Stimulated activated CD8-positive, alpha-beta memory T cell treated with anti-CD3 and anti-CD28 coated beads, Interleukin-15, amount 100 ng/mL, for 24 hours (primary cell): Measurements from ENCODE around the gene DEGS2.

Experiments
- DNase-seq: peaks from one replicate; pipeline ENCODE4 v3.0.0-alpha.2; 2020; ENCODE audit warnings: low read depth

Gene DEGS2

DNA sequence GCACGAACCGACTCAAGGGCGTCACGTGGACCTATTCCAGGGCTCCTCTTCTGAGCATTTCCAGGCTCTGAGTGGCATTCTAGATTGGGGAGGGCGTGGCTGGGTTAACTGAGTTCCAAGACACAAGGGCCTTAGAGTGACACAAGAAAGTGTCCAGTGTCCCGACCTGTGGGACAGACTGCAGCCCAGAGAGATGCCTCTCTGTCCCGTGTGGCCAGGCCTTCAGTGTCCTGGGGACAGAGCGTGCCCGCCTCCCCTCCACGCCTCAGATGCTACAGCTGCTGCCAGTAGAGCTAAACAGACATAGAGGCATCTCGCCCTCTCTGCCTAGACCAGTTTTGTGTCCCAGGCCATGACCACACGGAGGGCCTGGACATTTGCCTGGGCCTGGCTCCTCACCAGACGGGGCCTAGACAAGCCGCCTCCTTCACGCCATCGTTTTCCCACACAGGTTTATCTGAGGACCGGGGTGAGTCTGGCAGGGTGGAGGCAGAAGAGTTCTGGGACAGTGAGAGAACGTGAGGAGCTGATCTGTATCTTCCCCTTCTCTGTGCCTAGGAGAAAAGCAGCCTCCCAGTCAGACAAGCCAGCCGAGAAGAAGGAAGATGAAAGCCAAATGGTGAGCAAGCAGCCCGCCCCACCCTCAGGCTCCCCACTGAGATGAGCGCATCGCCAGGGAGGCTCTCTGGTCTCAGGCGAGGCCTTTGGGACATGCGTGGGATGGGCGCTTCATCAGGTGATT is 27.1 kb downstream of the DEGS2 start:
- DNase-seq, result no peak

DNA sequence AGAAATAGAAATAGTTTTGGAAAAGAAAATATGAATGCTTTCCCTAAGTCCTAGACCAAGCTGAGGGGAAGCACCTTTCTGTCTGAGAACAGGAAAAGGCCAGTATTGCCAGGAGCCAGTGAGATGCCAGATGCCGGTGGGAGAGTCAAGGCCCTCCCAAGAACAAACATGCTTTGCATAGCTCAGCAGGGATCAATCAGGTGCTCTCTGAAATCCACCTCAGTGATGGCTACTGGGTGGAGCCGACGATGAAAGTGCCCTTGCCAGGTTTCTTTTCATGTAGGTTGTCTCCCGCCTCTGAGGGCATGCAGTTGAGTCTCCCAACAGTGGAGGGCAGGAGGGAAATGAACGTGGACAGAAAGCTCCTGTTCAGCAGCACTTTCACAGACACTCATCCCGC is 28.3 kb downstream of the DEGS2 start:
- DNase-seq, result no peak

DNA sequence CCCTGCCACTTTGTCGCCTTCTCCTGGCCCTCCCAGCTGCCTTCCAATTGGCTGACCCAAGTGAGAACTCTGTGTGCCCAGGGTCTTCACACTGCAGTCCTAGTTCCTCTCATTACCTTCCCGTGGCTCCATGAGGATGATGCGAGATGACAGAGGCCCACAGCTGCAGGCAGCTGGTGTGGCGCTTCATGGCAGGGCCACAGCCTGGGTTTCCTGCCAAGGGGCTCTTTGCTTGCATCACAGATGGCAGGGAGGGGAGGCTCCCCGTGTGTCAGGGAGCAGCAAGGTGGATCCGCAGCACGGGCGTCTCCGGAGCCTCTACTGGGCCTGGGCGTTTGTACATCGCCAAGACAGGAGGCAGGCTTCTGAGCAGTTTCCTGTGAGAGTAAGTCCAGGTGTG is 28.9 kb downstream of the DEGS2 start:
- no peak for DNase-seq

DNA sequence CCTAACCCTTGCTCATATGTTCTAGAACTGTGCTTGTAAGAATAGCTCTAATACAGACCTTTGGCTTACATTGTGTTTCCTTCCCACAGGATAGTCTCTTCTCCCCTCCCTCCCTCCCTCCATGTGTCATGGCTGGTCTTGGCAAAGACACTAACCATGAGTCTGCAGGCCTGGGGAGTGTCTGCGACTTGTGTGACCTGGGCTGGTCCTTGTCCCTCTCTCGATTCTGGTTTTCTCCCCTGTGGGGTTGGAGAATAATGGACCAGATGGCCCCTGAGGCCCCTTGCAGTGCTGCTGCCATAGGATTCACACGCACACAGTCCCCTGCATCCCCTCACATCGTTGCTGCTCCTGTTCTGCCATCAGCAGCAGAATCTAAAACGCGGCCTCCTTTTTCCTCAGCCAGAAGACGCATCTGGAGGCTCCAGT is 30.3 kb downstream of the DEGS2 start:
- DNase-seq, result no peak

DNA sequence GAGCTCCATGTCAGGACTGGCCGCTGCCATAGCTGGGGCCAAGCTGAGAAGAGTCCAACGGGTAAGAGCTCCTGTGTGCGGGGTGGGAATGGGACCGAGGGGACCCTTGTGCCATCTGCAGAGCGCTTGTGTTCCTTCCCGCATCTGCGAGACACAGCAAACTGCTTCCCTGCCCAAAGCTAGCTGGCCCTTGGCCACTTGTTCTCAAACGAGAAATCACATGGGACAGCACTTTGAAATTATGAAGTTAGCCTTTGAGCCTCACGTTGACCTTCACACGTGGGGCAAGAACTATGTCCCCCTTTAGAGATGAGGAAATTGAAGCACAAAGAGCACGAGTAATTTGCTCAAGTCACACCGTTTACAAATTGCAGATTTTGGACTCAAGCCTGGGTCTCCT is 30.8 kb downstream of the DEGS2 start:
- no peak for DNase-seq

GRCh38 chr14:100127853-100128455 is 31.5 kb downstream of the DEGS2 start:
- DNase-seq, result no peak

DNA sequence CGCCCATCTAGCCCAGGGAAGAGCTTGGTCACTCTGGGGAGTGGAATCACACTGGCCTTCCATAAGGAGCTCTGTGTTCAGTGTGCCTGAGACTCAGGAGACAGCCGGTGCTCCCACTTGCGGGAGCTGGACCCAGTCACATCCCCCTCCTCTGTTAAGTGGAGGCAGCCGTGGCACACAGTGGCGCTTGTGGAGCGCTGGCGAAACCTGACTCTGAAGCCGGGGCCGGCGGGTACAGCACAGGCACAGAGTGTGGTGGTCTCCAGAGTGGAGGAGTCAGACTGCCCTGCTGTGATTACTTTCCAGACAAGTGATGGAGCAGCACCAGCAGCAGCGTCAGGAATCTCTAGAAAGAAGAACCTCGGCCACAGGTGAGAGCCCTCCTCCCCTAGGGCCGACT is 33.0 kb downstream of the DEGS2 start:
- DNase-seq, result no peak

DNA sequence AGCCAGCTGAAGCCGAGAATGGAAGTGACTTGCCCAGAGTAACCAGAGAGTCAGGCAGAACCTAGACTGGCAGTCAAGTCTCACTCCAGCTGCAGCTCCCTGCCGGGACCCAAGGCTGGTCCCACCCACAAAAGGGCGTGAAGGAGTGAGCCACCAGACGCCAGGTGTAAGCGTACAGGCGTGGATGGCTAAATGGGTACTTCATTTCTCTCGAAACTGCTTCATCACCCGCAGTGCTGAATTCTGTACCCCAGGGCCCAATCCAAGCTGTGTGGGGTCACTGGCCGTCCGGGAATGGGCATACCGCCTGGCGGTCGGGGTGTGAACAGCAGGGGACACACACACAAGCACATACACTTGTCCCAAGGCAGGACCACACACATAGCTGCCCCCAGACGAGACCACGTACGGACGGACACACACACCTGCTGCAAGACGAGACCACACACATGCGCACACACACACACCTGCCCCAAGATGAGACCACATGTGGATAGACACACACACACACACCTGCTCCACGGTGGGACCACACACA is 34.8 kb downstream of the DEGS2 start:
- no peak for DNase-seq

GRCh38 chr14:100123618-100124017 is 35.8 kb downstream of the DEGS2 start:
- DNase-seq, result no peak

DNA sequence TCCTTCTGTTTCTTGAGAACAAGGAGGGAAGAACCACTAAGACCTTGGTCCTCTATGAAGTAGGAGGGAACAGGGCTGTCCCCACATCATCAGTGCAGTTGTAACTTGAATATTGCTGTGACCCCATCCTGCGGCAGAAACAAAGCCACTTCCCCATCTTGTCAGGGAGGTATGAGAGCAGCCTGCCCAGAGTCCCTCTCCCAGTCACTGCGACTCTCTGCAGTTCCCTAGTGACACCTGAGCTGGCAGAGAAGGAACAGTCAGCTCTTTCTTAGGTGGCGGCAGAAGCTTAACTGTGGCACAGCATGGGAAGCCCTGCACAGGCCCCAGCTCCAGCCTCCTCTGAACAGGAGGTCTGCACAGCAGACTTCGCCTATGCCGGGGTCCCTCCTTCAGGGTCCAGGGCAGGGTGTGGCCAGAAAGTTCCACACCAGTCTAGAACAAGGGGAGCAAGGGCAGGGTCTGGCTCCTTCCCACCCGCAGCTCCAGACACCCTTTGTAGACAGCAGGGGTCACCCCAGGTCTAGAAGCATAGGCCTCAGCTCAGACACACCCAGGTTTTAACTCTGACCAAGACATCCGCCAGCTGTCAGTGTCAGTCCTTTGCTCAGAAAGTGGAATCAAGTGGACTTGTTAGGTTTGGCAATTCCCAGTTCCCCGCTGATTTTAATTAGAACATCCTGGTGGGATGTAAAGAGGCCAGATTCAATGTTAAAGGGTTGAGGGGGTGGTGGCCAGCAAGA is 36.8 kb downstream of the DEGS2 start:
- no peak for DNase-seq

DNA sequence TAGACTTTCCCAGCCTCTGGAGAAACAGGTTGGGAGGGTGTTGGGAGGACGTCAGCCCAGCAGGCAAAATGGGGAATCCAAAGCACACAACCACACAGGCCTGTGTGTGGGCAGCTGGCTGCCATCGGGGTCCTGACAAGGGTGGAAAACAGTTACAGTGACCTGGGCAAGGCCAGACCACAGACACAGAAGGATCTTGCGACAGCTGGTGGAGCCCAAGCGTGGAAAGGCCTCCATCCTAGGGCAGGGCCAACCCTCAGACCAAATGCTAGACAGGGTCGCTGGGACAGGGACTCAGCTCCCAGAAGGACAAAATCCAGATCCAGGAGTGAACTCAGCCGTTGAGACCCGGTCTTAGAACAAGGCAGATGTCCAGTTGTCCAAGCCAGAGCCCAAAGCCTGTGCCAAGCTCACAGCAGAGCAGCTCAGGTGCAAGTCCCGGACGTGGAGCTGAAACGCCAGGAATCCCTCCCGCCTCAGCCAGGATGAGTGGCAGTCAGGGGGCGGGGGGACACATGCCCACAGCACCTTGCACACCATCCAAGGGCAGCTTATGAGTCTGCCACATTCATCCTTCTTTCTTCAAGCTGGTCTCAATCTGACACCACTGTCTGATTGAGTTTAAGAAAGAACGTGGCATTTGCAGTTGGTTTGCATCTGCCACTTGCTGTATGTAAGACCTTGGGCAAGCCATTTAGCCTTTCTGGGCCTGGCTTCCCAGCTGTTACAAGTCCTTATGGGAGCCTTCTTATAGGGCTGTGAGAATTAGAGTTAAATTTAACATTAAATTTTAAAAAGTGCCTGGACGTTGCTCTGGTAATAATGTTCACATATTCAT is 37.6 kb downstream of the DEGS2 start:
- DNase-seq, result no peak

- no peak for DNase-seq
These were observed 38.7 kb downstream of the DEGS2 start for GRCh38 chr14:100120522-100121269.

GRCh38 chr14:100119251-100119650 is 40.2 kb downstream of the DEGS2 start:
- DNase-seq, result no peak

DNA sequence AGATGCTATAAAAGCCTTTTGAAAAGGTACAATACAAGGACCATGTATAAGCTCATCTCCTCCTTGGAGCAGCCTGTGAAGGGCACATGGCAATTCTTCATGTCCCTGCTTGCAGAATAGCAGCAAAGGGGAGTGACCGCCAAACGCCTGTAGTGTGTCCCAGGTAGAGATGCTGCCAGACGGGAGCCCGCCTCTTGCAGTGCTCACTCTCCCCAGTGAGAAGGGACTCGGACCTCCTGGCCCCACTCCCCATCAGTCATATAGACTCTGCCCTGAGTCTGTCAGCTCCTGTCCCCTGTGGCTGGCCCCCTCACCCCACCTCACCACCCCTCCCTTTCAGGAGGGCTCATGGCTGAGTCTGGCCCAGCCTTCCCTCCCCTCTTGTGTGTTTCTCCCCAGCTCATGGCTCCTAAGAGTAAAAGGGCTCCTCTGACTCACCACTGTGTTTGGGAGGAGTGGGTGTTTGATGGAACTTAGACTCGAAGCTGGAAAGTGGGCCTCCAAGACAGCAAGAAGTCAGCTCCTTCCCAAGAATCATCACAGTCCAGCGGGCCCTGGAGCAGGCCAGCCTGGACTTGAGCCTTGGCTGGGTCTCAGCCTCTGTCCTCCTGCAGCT is 40.9 kb downstream of the DEGS2 start:
- DNase-seq, result no peak

GRCh38 chr14:100117633-100118395 is 41.6 kb downstream of the DEGS2 start:
- no peak for DNase-seq

DNA sequence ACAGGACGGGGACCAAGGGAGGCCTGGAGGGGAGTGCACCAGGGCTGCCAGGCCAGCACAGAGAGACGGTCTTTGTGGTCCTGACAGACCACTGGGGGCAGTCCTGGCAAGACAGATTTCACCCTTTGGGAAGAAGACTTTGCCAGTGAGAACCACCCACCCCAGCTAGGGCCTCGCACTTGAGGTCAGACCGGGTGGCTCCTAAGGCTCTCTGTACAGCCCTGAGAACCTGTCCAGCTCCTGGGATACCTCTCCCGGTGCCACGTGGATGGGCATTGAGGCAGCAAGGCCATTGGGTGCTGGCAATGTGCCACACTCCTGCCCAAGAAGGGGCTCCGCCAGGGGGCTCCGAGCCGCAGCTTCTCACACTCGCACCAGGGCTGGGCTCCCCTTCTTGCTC is 42.4 kb downstream of the DEGS2 start:
- no peak for DNase-seq

- DNase-seq, result no peak
These were observed 43.3 kb downstream of the DEGS2 start for GRCh38 chr14:100116134-100116533.

DNA sequence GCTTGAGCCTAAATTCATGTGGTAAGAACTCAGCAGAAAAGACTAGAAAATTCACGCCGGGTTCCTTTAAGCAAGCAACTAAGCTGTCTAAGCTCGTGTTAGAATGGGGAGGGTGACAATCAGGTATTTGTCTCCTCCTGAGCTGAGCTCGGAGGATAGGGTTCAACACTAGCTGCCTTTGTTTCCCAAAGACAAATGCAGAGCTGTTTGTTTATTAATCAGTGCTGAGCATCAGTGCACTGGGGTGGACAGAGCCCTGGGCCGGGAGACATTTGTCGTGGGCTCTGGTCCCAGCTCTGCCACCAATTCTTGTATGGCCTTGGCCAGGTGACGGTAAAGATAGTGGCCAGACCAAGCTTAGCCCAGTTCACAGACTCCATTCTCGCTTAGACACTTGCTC is 43.7 kb downstream of the DEGS2 start:
- DNase-seq, result no peak

GRCh38 chr14:100115236-100115635 is 44.2 kb downstream of the DEGS2 start:
- no peak for DNase-seq

GRCh38 chr14:100114109-100114765 is 45.2 kb downstream of the DEGS2 start:
- DNase-seq, result no peak
